ENCODE data around the gene DISC1. TPM values are rescaled to one million over a fixed set of nuclear protein-coding genes. Genes with fewer than 3 reads are reported as not detected.
A peak's percentile ranks its signal among the peaks of the same experiment; 100 is the strongest.
"Not testable (repeated sequence)": the region's sequence is repeated elsewhere in the genome, so short reads cannot be mapped to it uniquely, and the experiment has no call there.

DISC1 gene
- total and polyA plus RNA-seq, 2 donors (not counting 1 experiment from before 2014, with no cell fraction given) = 2.0 to 4.3 TPM

DNA sequence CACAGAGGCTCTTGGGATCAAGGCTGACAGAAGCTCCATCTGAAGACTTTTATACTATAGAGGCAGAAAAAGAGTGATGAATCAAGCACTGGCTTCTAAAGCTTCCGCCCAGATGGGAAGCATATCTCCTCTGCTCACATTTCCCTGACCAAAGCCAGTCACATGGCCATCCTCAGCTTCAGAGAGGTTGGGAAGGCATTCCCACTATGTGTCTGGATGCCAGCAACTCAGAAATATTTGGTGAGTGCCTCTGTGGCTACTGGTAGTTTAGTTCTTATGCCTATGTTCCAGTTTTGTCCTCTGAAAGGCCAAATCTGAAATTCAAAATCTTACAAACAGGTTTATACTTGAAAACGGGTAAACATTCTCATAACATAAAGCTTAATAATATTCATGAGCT lies 9.9 kb upstream of the DISC1 start:
- DNase-seq (ENCODE audit: low read depth in 2 of 2) = peak in 1 of 2 donors; percentile 47
- H3K27me3 ChIP-seq (ENCODE audit: control insufficient read depth, insufficient read depth, low read length) = no peaks in the 10 kb centered on the region
- no peak overlapping the region for H2AFZ ChIP-seq (ENCODE audit: low read length)
- no peak overlapping the region for H3K4me3 ChIP-seq (replicated peaks in 1 of 4; ENCODE audit: control extremely low read depth in 1 of 4, insufficient read depth in 1 of 4, low read depth in 3 of 4, low read length in 4 of 4)
- H3K79me2 ChIP-seq (ENCODE audit: control insufficient read depth, insufficient read depth, low read length) = no peaks in the 10 kb centered on the region
- H4K20me1 ChIP-seq (ENCODE audit: control insufficient read depth, extremely low read depth, insufficient read depth, low read length) = no peaks in the 10 kb centered on the region
- no peak for TF ChIP-seq EZH2 (IDR thresholded peaks at IDR 0.05; ENCODE audit: low read length, missing control alignments)
- TF ChIP-seq, protein P1, sequence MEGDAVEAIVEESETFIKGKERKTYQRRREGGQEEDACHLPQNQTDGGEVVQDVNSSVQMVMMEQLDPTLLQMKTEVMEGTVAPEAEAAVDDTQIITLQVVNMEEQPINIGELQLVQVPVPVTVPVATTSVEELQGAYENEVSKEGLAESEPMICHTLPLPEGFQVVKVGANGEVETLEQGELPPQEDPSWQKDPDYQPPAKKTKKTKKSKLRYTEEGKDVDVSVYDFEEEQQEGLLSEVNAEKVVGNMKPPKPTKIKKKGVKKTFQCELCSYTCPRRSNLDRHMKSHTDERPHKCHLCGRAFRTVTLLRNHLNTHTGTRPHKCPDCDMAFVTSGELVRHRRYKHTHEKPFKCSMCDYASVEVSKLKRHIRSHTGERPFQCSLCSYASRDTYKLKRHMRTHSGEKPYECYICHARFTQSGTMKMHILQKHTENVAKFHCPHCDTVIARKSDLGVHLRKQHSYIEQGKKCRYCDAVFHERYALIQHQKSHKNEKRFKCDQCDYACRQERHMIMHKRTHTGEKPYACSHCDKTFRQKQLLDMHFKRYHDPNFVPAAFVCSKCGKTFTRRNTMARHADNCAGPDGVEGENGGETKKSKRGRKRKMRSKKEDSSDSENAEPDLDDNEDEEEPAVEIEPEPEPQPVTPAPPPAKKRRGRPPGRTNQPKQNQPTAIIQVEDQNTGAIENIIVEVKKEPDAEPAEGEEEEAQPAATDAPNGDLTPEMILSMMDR (conservative IDR thresholded peaks at IDR 0.05 in 1 of 2, IDR thresholded peaks at IDR 0.05 in 1 of 2; ENCODE audit: low read depth in 1 of 2, low read length in 2 of 2) = no peak
- H3K4me2 ChIP-seq (ENCODE audit: extremely low read depth, insufficient read depth, low read length) = no peak overlapping the region
- H3K9me3 ChIP-seq (ENCODE audit: control insufficient read depth, insufficient read depth, low read depth, low read length) = no peaks in the 10 kb centered on the region
- H3K9ac ChIP-seq (ENCODE audit: insufficient read depth, low read length) = no peak overlapping the region
- H3K27ac ChIP-seq (ENCODE audit: insufficient read depth, low read length) = no peak overlapping the region
- H3K36me3 ChIP-seq (ENCODE audit: control insufficient read depth, insufficient read depth, low read length) = no peaks in the 10 kb centered on the region
- H3K4me1 ChIP-seq (ENCODE audit: control insufficient read depth, extremely low read depth, insufficient read depth, low read length) = no peaks in the 10 kb centered on the region

DNA sequence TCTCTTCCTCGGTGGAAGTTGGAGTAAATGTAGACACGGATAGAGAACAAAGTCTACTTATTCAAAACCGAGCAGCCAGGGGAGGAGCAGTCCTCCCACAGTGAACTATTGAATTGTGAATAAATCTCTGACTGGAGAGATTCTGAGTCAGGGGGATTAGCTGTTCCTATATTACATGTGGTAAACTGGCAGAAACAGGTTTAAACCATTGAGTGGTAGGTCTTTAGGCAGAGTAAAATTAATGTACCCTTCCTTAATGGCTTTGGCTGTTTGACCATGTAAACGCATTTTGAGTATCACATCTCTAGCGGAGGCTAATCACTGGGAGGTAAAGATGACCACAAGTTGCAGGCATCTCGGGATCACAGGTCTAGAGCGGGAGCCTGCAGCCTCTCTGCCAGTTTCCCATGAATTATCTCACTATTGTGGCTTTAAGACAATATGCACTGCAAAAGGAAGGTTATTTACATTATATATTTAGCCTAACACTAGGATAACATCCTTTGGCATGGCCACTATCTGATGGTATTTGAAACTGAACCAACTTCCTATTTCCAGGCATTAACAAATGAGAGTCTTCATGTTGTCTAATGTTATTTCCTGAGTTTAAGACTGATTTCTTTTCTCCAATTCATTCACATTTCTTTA lies 7.9 kb upstream of the DISC1 start:
- no peak overlapping the region for H3K9ac ChIP-seq (ENCODE audit: insufficient read depth, low read length)
- no peak for DNase-seq (ENCODE audit: low read depth in 2 of 2)
- H3K36me3 ChIP-seq (ENCODE audit: control insufficient read depth, insufficient read depth, low read length) = no peaks in the 10 kb centered on the region
- H4K20me1 ChIP-seq (ENCODE audit: control insufficient read depth, extremely low read depth, insufficient read depth, low read length) = no peaks in the 10 kb centered on the region
- no peaks in the 10 kb centered on the region for H3K9me3 ChIP-seq (ENCODE audit: control insufficient read depth, insufficient read depth, low read depth, low read length)
- no peak overlapping the region for H3K4me3 ChIP-seq (replicated peaks in 1 of 4; ENCODE audit: control extremely low read depth in 1 of 4, insufficient read depth in 1 of 4, low read depth in 3 of 4, low read length in 4 of 4)
- no peak overlapping the region for H2AFZ ChIP-seq (ENCODE audit: low read length)
- H3K27ac ChIP-seq (ENCODE audit: insufficient read depth, low read length) = no peak overlapping the region
- H3K79me2 ChIP-seq (ENCODE audit: control insufficient read depth, insufficient read depth, low read length) = no peaks in the 10 kb centered on the region
- H3K27me3 ChIP-seq (ENCODE audit: control insufficient read depth, insufficient read depth, low read length) = no peaks in the 10 kb centered on the region
- no peak for TF ChIP-seq EZH2 (IDR thresholded peaks at IDR 0.05; ENCODE audit: low read length, missing control alignments)
- TF ChIP-seq, protein P1 (conservative IDR thresholded peaks at IDR 0.05 in 1 of 2, IDR thresholded peaks at IDR 0.05 in 1 of 2; ENCODE audit: low read depth in 1 of 2, low read length in 2 of 2) = no peak
- H3K4me2 ChIP-seq (ENCODE audit: extremely low read depth, insufficient read depth, low read length) = no peak overlapping the region
- H3K4me1 ChIP-seq (ENCODE audit: control insufficient read depth, extremely low read depth, insufficient read depth, low read length) = no peaks in the 10 kb centered on the region

DNA sequence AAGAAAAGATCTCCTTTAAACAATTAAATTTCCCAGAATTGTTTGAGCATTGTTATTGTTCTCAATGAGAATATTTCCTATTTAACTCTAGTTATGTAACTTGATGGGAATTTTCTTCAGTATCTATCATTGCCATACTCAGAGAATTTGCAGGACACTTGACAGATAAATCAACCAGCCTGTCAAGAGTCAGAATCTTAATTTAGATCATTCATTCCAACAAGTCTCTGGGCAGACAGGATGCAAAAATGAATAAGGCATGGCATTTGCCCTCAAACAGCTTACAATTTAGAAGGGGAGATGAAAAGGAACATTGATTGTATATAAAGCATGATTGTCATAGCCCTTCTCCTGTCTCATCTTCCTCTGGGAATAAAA lies 7.3 kb upstream of the DISC1 start:
- no peak overlapping the region for H3K4me3 ChIP-seq (replicated peaks in 1 of 4; ENCODE audit: control extremely low read depth in 1 of 4, insufficient read depth in 1 of 4, low read depth in 3 of 4, low read length in 4 of 4)
- no peak overlapping the region for H2AFZ ChIP-seq (ENCODE audit: low read length)
- H3K9me3 ChIP-seq (ENCODE audit: control insufficient read depth, insufficient read depth, low read depth, low read length) = no peaks in the 10 kb centered on the region
- H3K79me2 ChIP-seq (ENCODE audit: control insufficient read depth, insufficient read depth, low read length) = no peaks in the 10 kb centered on the region
- no peak for DNase-seq (ENCODE audit: low read depth in 2 of 2)
- TF ChIP-seq, protein P1 (conservative IDR thresholded peaks at IDR 0.05 in 1 of 2, IDR thresholded peaks at IDR 0.05 in 1 of 2; ENCODE audit: low read depth in 1 of 2, low read length in 2 of 2) = no peak
- no peak for TF ChIP-seq EZH2 (IDR thresholded peaks at IDR 0.05; ENCODE audit: low read length, missing control alignments)
- H3K4me1 ChIP-seq (ENCODE audit: control insufficient read depth, extremely low read depth, insufficient read depth, low read length) = no peaks in the 10 kb centered on the region
- H3K27ac ChIP-seq (ENCODE audit: insufficient read depth, low read length) = no peak overlapping the region
- no peaks in the 10 kb centered on the region for H3K27me3 ChIP-seq (ENCODE audit: control insufficient read depth, insufficient read depth, low read length)
- H3K36me3 ChIP-seq (ENCODE audit: control insufficient read depth, insufficient read depth, low read length) = no peaks in the 10 kb centered on the region
- no peaks in the 10 kb centered on the region for H4K20me1 ChIP-seq (ENCODE audit: control insufficient read depth, extremely low read depth, insufficient read depth, low read length)
- H3K9ac ChIP-seq (ENCODE audit: insufficient read depth, low read length) = no peak overlapping the region
- H3K4me2 ChIP-seq (ENCODE audit: extremely low read depth, insufficient read depth, low read length) = no peak overlapping the region

DNA sequence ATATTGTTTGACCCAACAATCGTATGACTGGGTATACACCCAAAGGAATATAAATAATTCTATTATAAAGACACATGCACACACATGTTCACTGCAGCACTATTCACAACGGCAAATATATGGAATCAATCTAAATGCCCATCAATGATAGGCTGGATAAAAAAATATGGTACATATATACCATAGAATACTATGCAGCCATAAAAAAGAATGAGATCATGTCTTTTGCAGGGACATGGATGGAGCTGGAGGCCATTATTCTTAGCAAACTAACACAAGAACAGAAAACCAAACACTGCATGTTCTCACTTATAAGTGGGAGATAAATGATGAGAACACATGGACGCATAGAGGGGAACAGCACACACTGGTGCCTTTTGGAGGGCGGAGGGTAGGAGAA lies 1.5 kb upstream of the DISC1 start:
- not testable (repeated sequence) for H3K27ac ChIP-seq (ENCODE audit: insufficient read depth, low read length); H3K4me2 ChIP-seq (ENCODE audit: extremely low read depth, insufficient read depth, low read length); H2AFZ ChIP-seq (ENCODE audit: low read length); DNase-seq (ENCODE audit: low read depth in 2 of 2); H3K27me3 ChIP-seq (ENCODE audit: control insufficient read depth, insufficient read depth, low read length); H3K4me1 ChIP-seq (ENCODE audit: control insufficient read depth, extremely low read depth, insufficient read depth, low read length); H3K9ac ChIP-seq (ENCODE audit: insufficient read depth, low read length); H4K20me1 ChIP-seq (ENCODE audit: control insufficient read depth, extremely low read depth, insufficient read depth, low read length); H3K36me3 ChIP-seq (ENCODE audit: control insufficient read depth, insufficient read depth, low read length); H3K79me2 ChIP-seq (ENCODE audit: control insufficient read depth, insufficient read depth, low read length); H3K9me3 ChIP-seq (ENCODE audit: control insufficient read depth, insufficient read depth, low read depth, low read length); H3K4me3 ChIP-seq (replicated peaks in 1 of 4; ENCODE audit: control extremely low read depth in 1 of 4, insufficient read depth in 1 of 4, low read depth in 3 of 4, low read length in 4 of 4)

All from fibroblast of lung (primary cell).